Measurements from ENCODE around the gene PTPRC. TPM values are rescaled to one million over a fixed set of nuclear protein-coding genes. Genes with fewer than 3 reads are reported as not detected.

The PTPRC gene
- total RNA-seq, 1 experiment from 2014 or later = 1.4 TPM

DNA sequence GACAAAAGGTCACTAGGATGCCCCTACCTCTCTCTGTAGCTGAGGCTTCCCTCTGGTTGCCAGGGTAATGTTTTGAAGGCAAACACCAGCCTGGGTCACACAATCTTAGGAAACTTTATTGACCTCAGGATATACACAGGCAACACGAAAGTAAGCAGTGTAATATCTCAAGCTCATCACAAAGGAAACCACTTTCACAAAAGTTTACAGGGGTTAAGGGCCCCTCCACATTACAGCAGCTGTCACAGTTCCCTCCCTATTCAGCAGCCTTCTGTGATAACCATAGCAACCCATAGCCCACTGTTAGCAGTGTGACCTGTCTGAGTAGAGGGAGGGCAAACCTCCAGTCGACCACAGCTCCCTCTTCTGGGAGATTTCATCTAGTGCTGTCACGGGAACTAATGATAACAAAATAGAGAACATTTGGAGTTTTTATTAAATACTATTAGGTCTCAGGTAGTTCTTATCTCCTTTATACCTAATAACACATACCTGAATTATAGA, 149.8 kb downstream of the PTPRC start:
- no peaks in the 10 kb centered on the region for H3K4me1 ChIP-seq (ENCODE audit: control insufficient read depth, insufficient read depth, low read length)
- no TSS peak for BruUV-seq (replicated peaks)
- no peak overlapping the region for H3K4me3 ChIP-seq (ENCODE audit: low read depth in 2 of 2, low read length in 2 of 2)
- no peak for DNase-seq (ENCODE audit: low read depth, low spot score)
- POLR2A ChIA-PET = no interaction called here
- no peaks in the 10 kb centered on the region for H3K36me3 ChIP-seq (ENCODE audit: control insufficient read depth, insufficient read depth, low read length)
- no peak for ATAC-seq
- no peaks in the 10 kb centered on the region for H3K9me3 ChIP-seq (ENCODE audit: control insufficient read depth, insufficient read depth, low read depth, low read length)
- CTCF ChIA-PET = no interaction called here
- no peaks in the 10 kb centered on the region for H3K27me3 ChIP-seq (ENCODE audit: control insufficient read depth, insufficient read depth, low read length)
- no peak overlapping the region for H3K27ac ChIP-seq (ENCODE audit: low read length)
- in situ Hi-C loops (cut with HindIII; ENCODE audit: low pct_unique_long_range_greater_than_20kb, low sequenced_read_pairs) (no loop called here), intact Hi-C loops (cut with micrococcal nuclease; ENCODE audit: unreplicated experiment) (no loop called here)
- TF ChIP-seq TCF7L2 (IDR thresholded peaks at IDR 0.05; ENCODE audit: low read depth, low read length) (no peak), SIN3A (IDR thresholded peaks at IDR 0.05; ENCODE audit: borderline replicate concordance, insufficient read depth, low read depth, low read length) (no peak)
- TF ChIP-seq, protein P1, sequence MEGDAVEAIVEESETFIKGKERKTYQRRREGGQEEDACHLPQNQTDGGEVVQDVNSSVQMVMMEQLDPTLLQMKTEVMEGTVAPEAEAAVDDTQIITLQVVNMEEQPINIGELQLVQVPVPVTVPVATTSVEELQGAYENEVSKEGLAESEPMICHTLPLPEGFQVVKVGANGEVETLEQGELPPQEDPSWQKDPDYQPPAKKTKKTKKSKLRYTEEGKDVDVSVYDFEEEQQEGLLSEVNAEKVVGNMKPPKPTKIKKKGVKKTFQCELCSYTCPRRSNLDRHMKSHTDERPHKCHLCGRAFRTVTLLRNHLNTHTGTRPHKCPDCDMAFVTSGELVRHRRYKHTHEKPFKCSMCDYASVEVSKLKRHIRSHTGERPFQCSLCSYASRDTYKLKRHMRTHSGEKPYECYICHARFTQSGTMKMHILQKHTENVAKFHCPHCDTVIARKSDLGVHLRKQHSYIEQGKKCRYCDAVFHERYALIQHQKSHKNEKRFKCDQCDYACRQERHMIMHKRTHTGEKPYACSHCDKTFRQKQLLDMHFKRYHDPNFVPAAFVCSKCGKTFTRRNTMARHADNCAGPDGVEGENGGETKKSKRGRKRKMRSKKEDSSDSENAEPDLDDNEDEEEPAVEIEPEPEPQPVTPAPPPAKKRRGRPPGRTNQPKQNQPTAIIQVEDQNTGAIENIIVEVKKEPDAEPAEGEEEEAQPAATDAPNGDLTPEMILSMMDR (IDR thresholded peaks at IDR 0.05) = peak; percentile 47

DNA sequence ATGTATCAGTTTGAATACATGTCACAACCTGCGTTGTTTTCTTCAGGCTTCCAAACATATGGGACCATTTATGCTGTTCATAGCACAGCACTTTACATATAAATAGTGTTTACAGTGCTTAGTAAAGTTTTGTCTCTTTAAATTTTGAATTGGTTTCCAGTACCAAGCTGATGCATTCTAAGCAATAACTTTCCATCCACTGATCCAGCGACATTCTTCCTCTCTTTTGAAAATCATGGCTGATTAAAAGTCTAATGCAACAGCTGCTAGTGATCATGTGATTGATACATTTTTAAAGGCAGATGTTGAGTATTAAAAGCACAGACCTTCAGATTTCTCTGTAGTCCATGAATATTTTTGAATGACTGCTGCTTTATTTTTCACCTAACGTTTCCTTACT, 154.9 kb downstream of the PTPRC start:
- H3K9me3 ChIP-seq (ENCODE audit: control insufficient read depth, insufficient read depth, low read depth, low read length) = no peaks in the 10 kb centered on the region; the same call in 1 of the 2 replicates
- in situ Hi-C loops (cut with HindIII; ENCODE audit: low pct_unique_long_range_greater_than_20kb, low sequenced_read_pairs) = no loop called here

More for the DNA sequence above, 154.9 kb downstream of the PTPRC start:
- ChIA-PET CTCF (no interaction called here), POLR2A (no interaction called here)
- ATAC-seq = no peak
- no peak for DNase-seq (ENCODE audit: low read depth, low spot score)
- intact Hi-C loops (cut with micrococcal nuclease; ENCODE audit: unreplicated experiment) = no loop called here
- Histone ChIP-seq H3K4me1 (ENCODE audit: control insufficient read depth, insufficient read depth, low read length) (no peaks in the 10 kb centered on the region), H3K27ac (ENCODE audit: low read length) (no peak overlapping the region), H3K36me3 (ENCODE audit: control insufficient read depth, insufficient read depth, low read length) (no peaks in the 10 kb centered on the region), H3K4me3 (ENCODE audit: low read depth in 2 of 2, low read length in 2 of 2) (no peak overlapping the region), H3K27me3 (ENCODE audit: control insufficient read depth, insufficient read depth, low read length) (no peaks in the 10 kb centered on the region)
- TF ChIP-seq, protein P2, sequence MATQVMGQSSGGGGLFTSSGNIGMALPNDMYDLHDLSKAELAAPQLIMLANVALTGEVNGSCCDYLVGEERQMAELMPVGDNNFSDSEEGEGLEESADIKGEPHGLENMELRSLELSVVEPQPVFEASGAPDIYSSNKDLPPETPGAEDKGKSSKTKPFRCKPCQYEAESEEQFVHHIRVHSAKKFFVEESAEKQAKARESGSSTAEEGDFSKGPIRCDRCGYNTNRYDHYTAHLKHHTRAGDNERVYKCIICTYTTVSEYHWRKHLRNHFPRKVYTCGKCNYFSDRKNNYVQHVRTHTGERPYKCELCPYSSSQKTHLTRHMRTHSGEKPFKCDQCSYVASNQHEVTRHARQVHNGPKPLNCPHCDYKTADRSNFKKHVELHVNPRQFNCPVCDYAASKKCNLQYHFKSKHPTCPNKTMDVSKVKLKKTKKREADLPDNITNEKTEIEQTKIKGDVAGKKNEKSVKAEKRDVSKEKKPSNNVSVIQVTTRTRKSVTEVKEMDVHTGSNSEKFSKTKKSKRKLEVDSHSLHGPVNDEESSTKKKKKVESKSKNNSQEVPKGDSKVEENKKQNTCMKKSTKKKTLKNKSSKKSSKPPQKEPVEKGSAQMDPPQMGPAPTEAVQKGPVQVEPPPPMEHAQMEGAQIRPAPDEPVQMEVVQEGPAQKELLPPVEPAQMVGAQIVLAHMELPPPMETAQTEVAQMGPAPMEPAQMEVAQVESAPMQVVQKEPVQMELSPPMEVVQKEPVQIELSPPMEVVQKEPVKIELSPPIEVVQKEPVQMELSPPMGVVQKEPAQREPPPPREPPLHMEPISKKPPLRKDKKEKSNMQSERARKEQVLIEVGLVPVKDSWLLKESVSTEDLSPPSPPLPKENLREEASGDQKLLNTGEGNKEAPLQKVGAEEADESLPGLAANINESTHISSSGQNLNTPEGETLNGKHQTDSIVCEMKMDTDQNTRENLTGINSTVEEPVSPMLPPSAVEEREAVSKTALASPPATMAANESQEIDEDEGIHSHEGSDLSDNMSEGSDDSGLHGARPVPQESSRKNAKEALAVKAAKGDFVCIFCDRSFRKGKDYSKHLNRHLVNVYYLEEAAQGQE (IDR thresholded peaks at IDR 0.05; ENCODE audit: insufficient read depth in 1 of 2, low read depth in 2 of 2, low read length in 1 of 2) = no peak
- no peak for TF ChIP-seq POLR2AphosphoS5 (IDR thresholded peaks at IDR 0.05; ENCODE audit: low read depth, low read length)
- TF ChIP-seq SIN3A (IDR thresholded peaks at IDR 0.05; ENCODE audit: borderline replicate concordance, insufficient read depth, low read depth, low read length) = no peak
- TF ChIP-seq, protein P1 (IDR thresholded peaks at IDR 0.05) = no peak
- no peak for TF ChIP-seq TCF7L2 (IDR thresholded peaks at IDR 0.05; ENCODE audit: low read depth, low read length)
- BruUV-seq (replicated peaks) = no TSS peak
